PC-3 (cell line): ENCODE measurements around the gene GSPT1. TPM values are rescaled to one million over a fixed set of nuclear protein-coding genes. Genes with fewer than 3 reads are reported as not detected.
A peak's percentile ranks its signal among the peaks of the same experiment; 100 is the strongest.

Source experiments
- ATAC-seq: fragments of 200-7000 bp; cut with Tn5 transposase; 2 replicates; pipeline ENCODE4 v1.9.1; 2020; ENCODE audit warnings: mild to moderate bottlenecking, moderate library complexity
- BruUV-seq: library from RNA; stranded (reverse); fragments of 400-500 nt; replicated peaks from 2 replicates; lab custom pipeline; 2021; lab: Mats Ljungman, UMichigan
- CTCF ChIA-PET: fragments of 300-600 bp; sonication (Branson Sonifier 250); formaldehyde crosslinking; loops from one replicate; lab custom pipeline; 2022; ENCODE audit warnings: antibody characterized with exemption; lab: Charles Lee
- POLR2A ChIA-PET: fragments of 300-600 bp; sonication (Branson Sonifier 250); formaldehyde crosslinking; loops from one replicate; lab custom pipeline; 2022; ENCODE audit warnings: antibody characterized with exemption; ENCODE audit not compliant: unreplicated experiment; lab: Charles Lee
- DNase-seq: peaks from one replicate; pipeline ENCODE4 v3.0.0-alpha.2; 2015
- H2AFZ ChIP-seq: fragments of 300-600 bp; sonication (generic); 2 replicates; pipeline ENCODE4 v1.6.0; 2016; ENCODE audit warnings: antibody characterized with exemption, low read length
- H3F3A ChIP-seq: fragments of 300-600 bp; sonication (generic); one replicate; pipeline ENCODE4 v1.6.0; 2017; ENCODE audit warnings: antibody characterized with exemption, low read length, control low read depth, mild to moderate bottlenecking; ENCODE audit not compliant: unreplicated experiment
- H3K27ac ChIP-seq: fragments of 300-600 bp; sonication (generic); 2 replicates; pipeline ENCODE4 v1.5.1; 2016; ENCODE audit warnings: mild to moderate bottlenecking, low read length
- H3K27me3 ChIP-seq: fragments of 300-600 bp; sonication (generic); 2 replicates; pipeline ENCODE4 v1.6.1; 2016; ENCODE audit warnings: low read length, mixed read lengths
- H3K36me3 ChIP-seq: fragments of 300-600 bp; sonication (generic); 2 replicates; pipeline ENCODE4 v1.6.1; 2016; ENCODE audit warnings: low read depth, mixed run types, low read length, mixed read lengths
- H3K4me1 ChIP-seq: fragments of 300-600 bp; sonication (generic); 2 replicates; pipeline ENCODE4 v1.5.1; 2016; ENCODE audit warnings: low read length; ENCODE audit not compliant: insufficient read depth
- H3K4me2 ChIP-seq: fragments of 300-600 bp; sonication (generic); 2 replicates; pipeline ENCODE4 v1.6.0; 2016; ENCODE audit warnings: low read length
- H3K4me3 ChIP-seq: fragments of 300-600 bp; sonication (generic); 2 replicates; pipeline ENCODE4 v1.5.1; 2016; ENCODE audit warnings: mild to moderate bottlenecking, low read length, mixed read lengths
- H3K79me2 ChIP-seq: fragments of 300-600 bp; sonication (generic); 2 replicates; pipeline ENCODE4 v1.6.1; 2017; ENCODE audit warnings: low read length, mixed read lengths
- H3K9ac ChIP-seq: fragments of 300-600 bp; sonication (generic); 2 replicates; pipeline ENCODE4 v1.6.0; 2016; ENCODE audit warnings: mild to moderate bottlenecking, low read length
- H3K9me2 ChIP-seq: fragments of 300-600 bp; sonication (generic); replicated peaks from 2 replicates; pipeline ENCODE4 v1.6.1; 2016; ENCODE audit warnings: mixed run types, low read length, mixed read lengths
- H3K9me3 ChIP-seq: fragments of 300-600 bp; sonication (generic); 2 replicates; pipeline ENCODE4 v1.6.1; 2016; ENCODE audit warnings: low read length, mixed read lengths
- H4K20me1 ChIP-seq: fragments of 300-600 bp; sonication (generic); 2 replicates; pipeline ENCODE4 v1.6.1; 2016; ENCODE audit warnings: low read length, mixed read lengths
- CTCF ChIP-seq: fragments of 300-600 bp; sonication (generic); conservative IDR thresholded peaks from 2 replicates; pipeline ENCODE4 v1.5.1; 2017; ENCODE audit warnings: antibody characterized with exemption, low read depth, mild to moderate bottlenecking, low read length
- EZH2 ChIP-seq: fragments of 300-600 bp; sonication (generic); IDR thresholded peaks from one replicate; pipeline ENCODE4 v1.6.1; 2017; ENCODE audit warnings: antibody characterized with exemption, mild to moderate bottlenecking, low read length; ENCODE audit not compliant: unreplicated experiment
- EZH2phosphoT487 ChIP-seq: fragments of 300-600 bp; sonication (generic); IDR thresholded peaks from 2 replicates; pipeline ENCODE4 v1.6.1; 2018; ENCODE audit warnings: mild to moderate bottlenecking, antibody characterized with exemption, low read length, borderline replicate concordance
- intact Hi-C: fragments of 100-400 bp; cut with micrococcal nuclease; formaldehyde crosslinking; loops from 2 replicates; pipeline ENCODE4 v1.9.0; 2023
- total RNA-seq: library from RNA; depleted of rRNA; stranded (reverse); fragments of >200 nt; gene quantifications from 2 replicates; pipeline ENCODE4 v1.2.3, GENCODE V29; 2014

The GSPT1 gene
- total RNA-seq, 1 experiment from 2014 or later = 67.9 TPM

DNA sequence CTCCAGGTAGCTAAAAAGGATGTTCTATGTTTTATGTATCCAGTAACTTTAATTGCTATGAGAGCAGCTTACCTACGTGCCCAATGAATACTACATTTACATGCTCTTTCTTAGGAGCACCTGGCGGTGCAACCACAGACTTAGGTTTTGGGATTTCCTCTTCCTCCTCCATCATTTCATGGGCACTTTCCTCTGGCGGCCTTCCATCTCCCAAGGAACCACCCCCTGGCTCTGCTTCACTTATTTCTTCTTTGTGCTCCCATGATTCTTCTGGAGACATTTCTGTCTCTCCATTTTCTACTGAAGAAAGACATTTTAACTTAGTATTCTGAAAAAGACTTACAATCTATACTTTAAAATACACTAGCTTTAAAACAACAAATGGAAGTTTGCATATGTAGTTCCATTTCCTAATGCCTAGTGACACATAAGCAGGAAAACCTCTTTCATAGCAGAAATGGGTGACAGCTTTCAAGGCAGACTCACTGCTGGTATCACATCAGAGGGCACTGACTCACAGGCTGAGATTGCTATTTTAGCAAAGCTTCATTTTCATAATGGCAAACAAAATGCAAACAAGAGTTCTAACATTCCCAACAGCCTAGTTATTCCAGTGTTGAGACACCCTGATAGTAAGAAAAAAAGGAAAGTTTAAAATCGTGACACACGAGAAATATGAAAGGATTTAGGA is 19.1 kb downstream of the GSPT1 start:
- TF ChIP-seq CTCF (no peak), EZH2 (no peak), EZH2phosphoT487 (no peak)
- H3F3A ChIP-seq = no peaks in the 10 kb centered on the region
- no peak overlapping the region for H3K4me2 ChIP-seq
- peaks cover 77% of the 10 kb centered on the region for H3K79me2 ChIP-seq
- no TSS peak for BruUV-seq
- no peaks in the 10 kb centered on the region for H3K9me3 ChIP-seq
- ChIA-PET CTCF (no interaction called here), POLR2A (no interaction called here)
- no peaks in the 10 kb centered on the region for H3K4me1 ChIP-seq
- H3K9ac ChIP-seq = no peak overlapping the region
- H3K4me3 ChIP-seq = no peak overlapping the region
- H4K20me1 ChIP-seq = peaks cover 25% of the 10 kb centered on the region
- peaks cover 29% of the 10 kb centered on the region for H3K36me3 ChIP-seq
- no peak overlapping the region for H2AFZ ChIP-seq
- DNase-seq (peak; percentile 22), ATAC-seq (peak; percentile 53)
- no peaks in the 10 kb centered on the region for H3K27me3 ChIP-seq
- no peak overlapping the region for H3K27ac ChIP-seq
- intact Hi-C loops = no loop called here
- H3K9me2 ChIP-seq = no peaks in the 10 kb centered on the region

GRCh38 chr16:11893571-11893970 is 22.2 kb downstream of the GSPT1 start:
- TF ChIP-seq EZH2phosphoT487 (no peak), EZH2 (no peak), CTCF (no peak)
- CTCF ChIA-PET = no interaction called here
- BruUV-seq = no TSS peak

GRCh38 chr16:11892761-11893160 is 23.0 kb downstream of the GSPT1 start:
- ChIA-PET POLR2A (no interaction called here), CTCF (no interaction called here)
- DNase-seq (no peak), ATAC-seq (no peak)
- peaks cover 38% of the 10 kb centered on the region for H3K79me2 ChIP-seq
- H3K27me3 ChIP-seq = no peaks in the 10 kb centered on the region
- H3K27ac ChIP-seq = no peak overlapping the region
- no peaks in the 10 kb centered on the region for H3F3A ChIP-seq
- intact Hi-C loops = no loop called here
- H3K9ac ChIP-seq = no peak overlapping the region
- peaks cover 36% of the 10 kb centered on the region for H3K36me3 ChIP-seq
- H3K9me3 ChIP-seq = no peaks in the 10 kb centered on the region
- H3K4me2 ChIP-seq = no peak overlapping the region
- no TSS peak for BruUV-seq
- no peaks in the 10 kb centered on the region for H4K20me1 ChIP-seq
- no peak overlapping the region for H2AFZ ChIP-seq
- H3K9me2 ChIP-seq = no peaks in the 10 kb centered on the region
- TF ChIP-seq EZH2phosphoT487 (no peak), EZH2 (no peak), CTCF (no peak)
- no peak overlapping the region for H3K4me3 ChIP-seq
- no peaks in the 10 kb centered on the region for H3K4me1 ChIP-seq

More at GRCh38 chr16:11893571-11893970, 22.2 kb downstream of the GSPT1 start:
- peaks cover 46% of the 10 kb centered on the region for H3K79me2 ChIP-seq
- POLR2A ChIA-PET = no interaction called here
- peaks cover 39% of the 10 kb centered on the region for H3K36me3 ChIP-seq
- no peak overlapping the region for H3K9ac ChIP-seq
- H4K20me1 ChIP-seq = peaks cover 6% of the 10 kb centered on the region; the same call in 1 of the 2 replicates
- H3K9me2 ChIP-seq = no peaks in the 10 kb centered on the region
- no peak overlapping the region for H3K4me3 ChIP-seq
- ATAC-seq = no peak
- DNase-seq = no peak
- no peak overlapping the region for H3K4me2 ChIP-seq
- no peak overlapping the region for H2AFZ ChIP-seq
- H3K27ac ChIP-seq = no peak overlapping the region
- H3K9me3 ChIP-seq = no peaks in the 10 kb centered on the region
- H3K4me1 ChIP-seq = no peaks in the 10 kb centered on the region
- H3F3A ChIP-seq = no peaks in the 10 kb centered on the region
- H3K27me3 ChIP-seq = no peaks in the 10 kb centered on the region
- intact Hi-C loops = no loop called here
